Left lobe of liver (tissue), 2 donors: ENCODE measurements around the gene AIF1L. TPM values are rescaled to one million over a fixed set of nuclear protein-coding genes. Genes with fewer than 3 reads are reported as not detected.
"Not testable (repeated sequence)": the region's sequence is repeated elsewhere in the genome, so short reads cannot be mapped to it uniquely, and the experiment has no call there.

Source experiments
- ATAC-seq: fragments of 200-7000 bp; cut with Tn5 transposase; one replicate; pipeline ENCODE4 v1.9.1; 2020; ENCODE audit warnings: mild to moderate bottlenecking, moderate library complexity
- DNase-seq: peaks from one replicate; pipeline ENCODE4 v3.0.0-alpha.2; 2020; ENCODE audit warnings: low spot score
- total RNA-seq: library from RNA; stranded (reverse); gene quantifications from one replicate; pipeline ENCODE4 v1.2.1, GENCODE V29; 2021
- donor health status: DM: no; HTN: no; CAD: no; lungs with moderate emphysema.
- donor health status: DM: no; HTN: yes; CAD: no.

Gene AIF1L
- total RNA-seq, 1 donor from 2014 or later = 0.83 TPM

GRCh38 chr9:131097948-131098278 is 1.6 kb downstream of the AIF1L start:
- no peak for DNase-seq
- ATAC-seq = no peak

- DNase-seq (no peak), ATAC-seq (no peak)
Measured at GRCh38 chr9:131098391-131099101, 2.2 kb downstream of the AIF1L start.

- no peak for DNase-seq
- ATAC-seq = no peak
Measured at GRCh38 chr9:131099102-131099606, 2.8 kb downstream of the AIF1L start.

GRCh38 chr9:131099845-131100244 is 3.5 kb downstream of the AIF1L start:
- ATAC-seq = not testable (repeated sequence)

GRCh38 chr9:131100445-131100844 is 4.1 kb downstream of the AIF1L start:
- ATAC-seq = no peak
- no peak for DNase-seq

More at GRCh38 chr9:131099845-131100244, 3.5 kb downstream of the AIF1L start:
- DNase-seq = not testable (repeated sequence)

GRCh38 chr9:131101207-131101964 is 5.1 kb downstream of the AIF1L start:
- DNase-seq (no peak), ATAC-seq (no peak)

- no peak for DNase-seq
- no peak for ATAC-seq
Measured at GRCh38 chr9:131103024-131103423, 6.7 kb downstream of the AIF1L start.

GRCh38 chr9:131103535-131103934 is 7.2 kb downstream of the AIF1L start:
- ATAC-seq (no peak), DNase-seq (no peak)

GRCh38 chr9:131104016-131104740 is 7.8 kb downstream of the AIF1L start:
- no peak for DNase-seq
- no peak for ATAC-seq

- DNase-seq = no peak
- no peak for ATAC-seq
Measured at GRCh38 chr9:131105952-131106351, 9.6 kb downstream of the AIF1L start.

GRCh38 chr9:131107760-131108159 is 11.4 kb downstream of the AIF1L start:
- ATAC-seq = no peak

GRCh38 chr9:131111186-131111853 is 15.0 kb downstream of the AIF1L start:
- DNase-seq (no peak), ATAC-seq (no peak)

More at GRCh38 chr9:131107760-131108159, 11.4 kb downstream of the AIF1L start:
- DNase-seq = no peak

- DNase-seq = no peak
Measured at GRCh38 chr9:131111854-131112311, 15.6 kb downstream of the AIF1L start.

GRCh38 chr9:131112374-131113154 is 16.2 kb downstream of the AIF1L start:
- DNase-seq (no peak), ATAC-seq (no peak)

More at GRCh38 chr9:131111854-131112311, 15.6 kb downstream of the AIF1L start:
- ATAC-seq = no peak

GRCh38 chr9:131113655-131114054 is 17.3 kb downstream of the AIF1L start:
- DNase-seq = no peak
- ATAC-seq = no peak

- DNase-seq (no peak), ATAC-seq (no peak)
Measured at GRCh38 chr9:131114084-131114535, 17.8 kb downstream of the AIF1L start.

- ATAC-seq, DNase-seq: not testable (repeated sequence)
Measured at GRCh38 chr9:131115360-131115742, 19.0 kb downstream of the AIF1L start.

- DNase-seq (peak; percentile 42), ATAC-seq (peak; percentile 18)
Measured at GRCh38 chr9:131116281-131117120, 20.2 kb downstream of the AIF1L start.
